ENCODE measurements around the gene NCKAP5.

DNA sequence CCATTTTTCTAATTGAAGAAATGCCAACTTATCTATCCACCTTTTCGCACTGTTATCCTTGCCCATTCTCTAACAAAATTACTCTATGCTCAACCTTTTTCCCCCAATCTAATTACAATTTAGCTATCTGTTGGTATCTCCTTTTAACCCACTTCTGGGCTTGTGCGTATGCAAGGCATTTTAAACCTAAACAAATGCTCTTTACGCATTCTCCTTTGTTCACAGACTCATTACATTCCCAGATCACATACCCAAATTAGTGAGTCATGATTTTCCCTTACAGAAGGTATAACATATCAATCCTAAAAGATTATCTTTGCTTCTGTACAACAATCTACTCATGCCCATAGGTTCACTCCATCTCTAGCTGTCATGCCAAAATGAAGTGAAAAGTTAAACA, 826.5 kb downstream of the NCKAP5 start:
- TF ChIP-seq, protein P1, sequence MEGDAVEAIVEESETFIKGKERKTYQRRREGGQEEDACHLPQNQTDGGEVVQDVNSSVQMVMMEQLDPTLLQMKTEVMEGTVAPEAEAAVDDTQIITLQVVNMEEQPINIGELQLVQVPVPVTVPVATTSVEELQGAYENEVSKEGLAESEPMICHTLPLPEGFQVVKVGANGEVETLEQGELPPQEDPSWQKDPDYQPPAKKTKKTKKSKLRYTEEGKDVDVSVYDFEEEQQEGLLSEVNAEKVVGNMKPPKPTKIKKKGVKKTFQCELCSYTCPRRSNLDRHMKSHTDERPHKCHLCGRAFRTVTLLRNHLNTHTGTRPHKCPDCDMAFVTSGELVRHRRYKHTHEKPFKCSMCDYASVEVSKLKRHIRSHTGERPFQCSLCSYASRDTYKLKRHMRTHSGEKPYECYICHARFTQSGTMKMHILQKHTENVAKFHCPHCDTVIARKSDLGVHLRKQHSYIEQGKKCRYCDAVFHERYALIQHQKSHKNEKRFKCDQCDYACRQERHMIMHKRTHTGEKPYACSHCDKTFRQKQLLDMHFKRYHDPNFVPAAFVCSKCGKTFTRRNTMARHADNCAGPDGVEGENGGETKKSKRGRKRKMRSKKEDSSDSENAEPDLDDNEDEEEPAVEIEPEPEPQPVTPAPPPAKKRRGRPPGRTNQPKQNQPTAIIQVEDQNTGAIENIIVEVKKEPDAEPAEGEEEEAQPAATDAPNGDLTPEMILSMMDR (IDR thresholded peaks at IDR 0.05) = no peak
- TF ChIP-seq POLR2A (IDR thresholded peaks at IDR 0.05) = no peak

Measured in ovary (tissue), 3 donors.